ENCODE data around the gene FTL.
"Not testable (repeated sequence)": the region's sequence is repeated elsewhere in the genome, so short reads cannot be mapped to it uniquely, and the experiment has no call there.

FTL gene

DNA sequence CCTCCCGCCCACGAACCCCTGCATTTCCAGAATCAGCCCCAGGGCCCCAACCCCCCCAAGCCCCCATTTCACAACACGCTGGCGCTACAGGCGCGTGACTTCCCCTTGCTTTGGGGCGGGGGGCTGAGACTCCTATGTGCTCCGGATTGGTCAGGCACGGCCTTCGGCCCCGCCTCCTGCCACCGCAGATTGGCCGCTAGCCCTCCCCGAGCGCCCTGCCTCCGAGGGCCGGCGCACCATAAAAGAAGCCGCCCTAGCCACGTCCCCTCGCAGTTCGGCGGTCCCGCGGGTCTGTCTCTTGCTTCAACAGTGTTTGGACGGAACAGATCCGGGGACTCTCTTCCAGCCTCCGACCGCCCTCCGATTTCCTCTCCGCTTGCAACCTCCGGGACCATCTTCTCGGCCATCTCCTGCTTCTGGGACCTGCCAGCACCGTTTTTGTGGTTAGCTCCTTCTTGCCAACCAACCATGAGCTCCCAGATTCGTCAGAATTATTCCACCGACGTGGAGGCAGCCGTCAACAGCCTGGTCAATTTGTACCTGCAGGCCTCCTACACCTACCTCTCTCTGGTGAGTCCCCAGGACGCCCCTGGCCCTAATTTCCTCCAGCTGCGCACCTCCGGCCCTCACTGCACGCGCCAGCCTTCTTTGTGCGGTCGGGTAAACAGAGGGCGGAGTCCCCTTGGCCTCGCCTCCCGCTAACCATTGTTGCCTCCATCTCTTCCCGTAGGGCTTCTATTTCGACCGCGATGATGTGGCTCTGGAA, at the start of gene FTL:
Gene FTL (plus strand): TSS at position 270 of the 766 bp plus-strand sequence. CDS start 199 bp downstream, at position 469.
- peak; percentile 96 for DNase-seq (ENCODE audit: low spot score)

DNA sequence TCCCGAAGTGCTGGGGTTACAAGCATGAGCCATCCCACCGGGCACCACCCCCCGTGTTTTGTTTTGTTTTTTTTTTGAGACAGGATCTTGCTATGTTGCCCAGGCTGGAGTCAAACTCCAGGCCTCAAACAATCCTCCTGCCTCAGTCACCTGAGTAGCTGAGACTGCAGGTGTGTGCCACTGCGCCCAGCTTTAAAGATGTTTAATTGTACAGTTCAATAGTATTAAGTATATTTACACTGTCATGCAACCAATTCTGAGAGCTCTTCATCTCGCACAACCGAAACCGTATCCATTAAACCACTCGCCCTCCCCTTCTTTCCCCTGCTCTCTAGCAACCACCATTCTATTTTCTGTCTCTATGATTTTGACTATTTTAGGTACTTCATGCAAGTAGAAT, 49.4 kb upstream of the FTL start:
- DNase-seq (ENCODE audit: low spot score) = no peak

DNA sequence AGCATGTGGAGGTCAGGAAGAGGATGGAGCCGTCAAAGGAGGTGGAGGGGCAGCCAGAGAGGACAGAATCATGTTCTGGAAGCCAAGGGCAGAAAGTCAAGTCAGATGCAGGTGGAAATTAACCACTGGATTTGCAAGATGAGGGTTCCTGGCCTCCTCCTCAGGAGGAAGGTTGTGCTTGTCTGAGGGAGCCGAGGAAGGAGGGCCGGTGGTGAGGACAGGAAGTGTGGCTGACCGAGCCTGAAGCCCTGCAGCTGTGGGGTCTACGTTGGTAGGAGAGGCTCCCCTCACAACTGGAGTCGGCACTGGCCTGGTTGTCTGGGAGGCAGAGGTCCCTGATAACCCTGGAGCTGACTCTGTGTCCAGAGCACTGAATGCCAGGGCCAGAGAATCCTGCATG, 47.0 kb upstream of the FTL start:
- no peak for DNase-seq (ENCODE audit: low spot score)

DNA sequence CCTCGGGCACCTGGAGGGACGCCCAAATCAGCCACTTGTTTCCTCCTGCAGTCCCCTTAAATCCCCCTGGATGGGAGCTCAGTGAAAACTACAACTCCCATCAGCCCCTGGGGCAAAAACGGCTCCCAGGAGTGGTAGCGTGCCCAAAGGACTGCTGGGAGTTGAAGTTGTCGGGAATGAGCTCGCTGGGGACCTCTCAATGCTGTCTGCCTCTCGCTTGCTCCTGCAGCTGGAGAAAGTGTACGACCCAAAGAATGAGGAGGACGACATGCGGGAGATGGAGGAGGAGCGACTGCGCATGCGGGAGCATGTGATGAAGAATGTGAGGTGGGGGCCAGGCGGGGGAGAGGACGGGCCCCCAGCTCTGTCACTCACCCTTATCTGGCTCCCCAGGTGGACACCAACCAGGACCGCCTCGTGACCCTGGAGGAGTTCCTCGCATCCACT, 46.3 kb upstream of the FTL start:
- DNase-seq (ENCODE audit: low spot score) = peak; percentile 43

DNA sequence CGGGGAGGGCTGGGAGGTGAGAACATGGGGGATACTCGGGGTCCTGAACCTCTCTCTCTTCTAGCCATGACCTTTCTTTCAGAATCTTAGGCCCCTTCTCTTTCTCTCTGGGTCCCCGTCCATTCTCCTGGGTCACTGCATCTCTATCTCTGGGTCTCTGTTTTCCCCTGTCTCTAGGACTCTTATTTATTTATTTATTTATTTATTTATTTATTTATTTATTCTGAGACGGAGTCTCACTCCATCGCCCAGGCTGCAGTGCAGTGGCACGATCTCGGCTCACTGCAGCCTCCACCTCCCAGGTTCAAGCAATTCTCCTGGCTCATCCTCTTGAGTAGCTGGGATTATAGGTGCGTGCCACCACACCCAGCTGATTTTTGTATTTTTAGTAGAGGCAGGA, 45.8 kb upstream of the FTL start:
- DNase-seq (ENCODE audit: low spot score) = not testable (repeated sequence)

DNA sequence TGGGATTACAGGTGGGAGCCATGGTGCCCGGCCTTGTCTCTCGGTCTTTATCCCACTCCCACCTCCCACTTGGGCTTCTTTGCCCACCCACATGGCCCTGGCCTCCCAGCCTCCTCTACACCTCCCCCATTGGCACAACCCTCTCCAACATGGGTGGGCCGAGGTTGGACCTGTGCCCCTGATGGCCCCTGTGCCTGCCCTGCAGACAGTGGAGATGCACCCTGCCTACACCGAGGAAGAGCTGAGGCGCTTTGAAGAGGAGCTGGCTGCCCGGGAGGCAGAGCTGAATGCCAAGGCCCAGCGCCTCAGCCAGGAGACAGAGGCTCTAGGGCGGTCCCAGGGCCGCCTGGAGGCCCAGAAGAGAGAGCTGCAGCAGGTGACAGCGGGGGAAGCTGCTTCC, 44.2 kb upstream of the FTL start:
- DNase-seq (ENCODE audit: low spot score) = no peak

DNA sequence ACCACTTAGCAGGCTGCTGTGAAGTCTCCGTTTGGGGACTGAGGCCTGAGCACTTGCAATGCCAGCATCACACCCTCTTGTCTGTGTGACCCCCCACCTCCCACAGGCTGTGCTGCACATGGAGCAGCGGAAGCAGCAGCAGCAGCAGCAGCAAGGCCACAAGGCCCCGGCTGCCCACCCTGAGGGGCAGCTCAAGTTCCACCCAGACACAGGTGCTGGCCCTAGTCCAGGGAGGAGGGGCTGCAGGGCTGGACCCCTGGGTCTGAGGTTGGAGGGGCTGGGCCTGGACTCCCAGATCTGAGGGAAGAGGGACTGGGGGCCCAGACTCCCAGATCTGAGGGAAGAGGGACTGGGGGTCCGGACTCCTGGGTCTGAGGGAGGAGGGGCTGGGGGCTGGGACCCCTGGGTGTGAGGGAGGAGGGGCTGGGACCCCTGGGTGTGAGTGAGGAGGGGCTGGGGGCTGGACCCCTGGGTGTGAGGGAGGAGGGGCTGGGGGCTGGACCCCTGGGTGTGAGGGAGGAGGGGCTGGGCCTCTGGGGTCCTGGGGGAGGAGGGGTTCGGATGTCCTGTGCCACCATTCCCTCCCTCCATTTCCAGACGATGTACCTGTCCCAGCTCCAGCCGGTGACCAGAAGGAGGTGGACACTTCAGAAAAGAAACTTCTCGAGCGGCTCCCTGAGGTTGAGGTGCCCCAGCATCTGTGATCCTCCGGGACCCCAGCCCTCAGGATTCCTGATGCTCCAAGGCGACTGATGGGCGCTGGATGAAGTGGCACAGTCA, 43.2 kb upstream of the FTL start:
- DNase-seq (ENCODE audit: low spot score) = no peak

DNA sequence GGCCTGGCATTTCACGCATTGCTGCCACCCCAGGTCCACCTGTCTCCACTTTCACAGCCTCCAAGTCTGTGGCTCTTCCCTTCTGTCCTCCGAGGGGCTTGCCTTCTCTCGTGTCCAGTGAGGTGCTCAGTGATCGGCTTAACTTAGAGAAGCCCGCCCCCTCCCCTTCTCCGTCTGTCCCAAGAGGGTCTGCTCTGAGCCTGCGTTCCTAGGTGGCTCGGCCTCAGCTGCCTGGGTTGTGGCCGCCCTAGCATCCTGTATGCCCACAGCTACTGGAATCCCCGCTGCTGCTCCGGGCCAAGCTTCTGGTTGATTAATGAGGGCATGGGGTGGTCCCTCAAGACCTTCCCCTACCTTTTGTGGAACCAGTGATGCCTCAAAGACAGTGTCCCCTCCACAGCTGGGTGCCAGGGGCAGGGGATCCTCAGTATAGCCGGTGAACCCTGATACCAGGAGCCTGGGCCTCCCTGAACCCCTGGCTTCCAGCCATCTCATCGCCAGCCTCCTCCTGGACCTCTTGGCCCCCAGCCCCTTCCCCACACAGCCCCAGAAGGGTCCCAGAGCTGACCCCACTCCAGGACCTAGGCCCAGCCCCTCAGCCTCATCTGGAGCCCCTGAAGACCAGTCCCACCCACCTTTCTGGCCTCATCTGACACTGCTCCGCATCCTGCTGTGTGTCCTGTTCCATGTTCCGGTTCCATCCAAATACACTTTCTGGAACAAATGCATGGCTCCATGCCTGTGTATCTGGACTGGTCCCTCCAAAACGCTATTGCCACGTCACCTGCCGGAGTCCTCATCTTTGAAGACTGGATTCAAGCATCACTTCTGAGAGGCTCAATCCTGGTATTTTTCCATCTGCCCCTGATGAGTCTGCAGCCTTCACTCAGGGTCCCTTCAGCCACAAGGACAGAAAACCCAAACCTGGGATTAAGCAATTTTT, 42.3 kb upstream of the FTL start:
- no peak for DNase-seq (ENCODE audit: low spot score)

DNA sequence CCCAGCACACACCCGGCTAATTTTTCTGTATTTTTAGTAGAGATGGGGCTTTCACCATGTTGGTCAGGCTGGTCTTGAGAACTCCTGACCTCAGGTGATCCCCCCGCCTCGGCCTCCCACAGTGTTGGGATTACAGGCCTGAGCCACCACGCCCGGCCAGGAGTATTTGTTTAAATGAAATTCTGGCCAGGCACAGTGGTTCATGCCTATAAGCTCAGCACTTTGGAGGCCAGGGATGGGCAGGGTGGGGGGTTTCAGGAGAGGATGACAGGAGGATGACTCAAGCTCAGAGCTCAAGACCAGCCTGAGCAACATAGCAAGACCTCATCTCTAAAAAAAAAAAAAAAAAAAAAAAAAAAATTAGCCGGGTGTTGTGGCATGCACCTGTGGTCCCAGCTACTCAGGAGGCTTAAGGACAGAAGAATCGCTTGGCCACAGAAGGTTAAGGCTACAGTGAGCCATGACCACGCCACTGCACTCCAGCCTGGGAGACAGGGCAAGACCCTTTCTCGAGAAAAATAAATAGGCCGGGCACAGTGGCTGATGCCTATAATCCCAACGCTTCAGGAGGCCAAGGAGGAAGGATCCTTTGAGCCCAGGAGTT, 39.8 kb upstream of the FTL start:
- peak; percentile 39 for DNase-seq (ENCODE audit: low spot score)

DNA sequence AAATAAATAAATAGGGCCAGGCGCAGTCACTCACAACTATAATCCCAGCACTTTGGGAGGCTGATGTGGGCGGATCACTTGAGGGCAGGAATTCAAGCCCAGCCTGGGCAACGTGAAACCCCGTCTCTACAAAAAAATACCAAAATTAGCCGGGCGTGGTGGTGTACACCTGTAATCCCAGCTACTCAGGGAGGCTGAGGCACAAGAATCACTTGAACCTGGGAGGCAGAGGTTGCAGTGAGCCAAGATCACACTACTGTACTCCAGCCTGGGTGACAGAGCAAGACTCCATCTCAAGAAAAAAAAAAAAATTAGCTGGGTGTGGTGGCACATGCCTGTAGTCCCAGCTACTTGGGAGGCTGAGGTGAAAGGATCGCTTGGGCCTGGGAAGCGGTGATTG, 39.2 kb upstream of the FTL start:
- DNase-seq (ENCODE audit: low spot score) = not testable (repeated sequence)

DNA sequence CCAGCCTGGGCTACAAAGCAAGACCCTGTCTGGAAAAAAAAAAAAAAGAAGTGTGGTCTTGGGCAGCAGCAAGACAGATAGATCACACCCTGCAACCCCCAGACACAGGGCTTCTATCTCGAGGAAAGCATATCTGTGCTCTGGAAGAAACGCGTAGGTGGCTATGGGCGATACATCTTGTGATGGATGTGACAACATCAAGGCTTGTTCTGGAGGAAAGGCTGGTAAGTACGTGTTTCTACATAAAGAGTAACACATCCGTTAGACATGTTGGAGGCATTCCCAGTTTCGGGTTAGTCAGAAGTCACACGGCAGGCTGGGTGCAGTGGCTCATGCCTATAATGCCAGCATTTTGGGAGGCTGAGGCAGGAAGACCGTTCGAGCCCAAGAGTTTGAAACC, 38.2 kb upstream of the FTL start:
- DNase-seq (ENCODE audit: low spot score) = no peak

DNA sequence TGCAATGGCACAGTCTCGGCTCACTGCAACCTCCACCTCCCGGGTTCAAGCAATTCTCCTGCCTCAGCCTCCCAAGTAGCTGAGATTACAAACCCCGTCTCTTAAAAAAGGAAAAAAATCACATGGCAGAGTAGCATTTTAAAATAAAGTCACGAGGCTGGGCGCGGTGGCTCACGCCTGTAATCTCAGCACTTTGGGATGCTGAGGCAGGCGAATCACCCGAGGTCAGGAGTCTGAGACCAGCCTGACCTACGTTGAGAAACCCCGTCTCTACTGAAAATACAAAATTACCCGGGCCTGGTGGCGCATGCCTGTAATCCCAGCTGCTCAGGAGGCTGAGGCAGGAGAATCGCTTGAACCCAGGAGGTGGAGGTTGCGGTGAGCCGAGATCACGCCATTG, 37.4 kb upstream of the FTL start:
- not testable (repeated sequence) for DNase-seq (ENCODE audit: low spot score)

DNA sequence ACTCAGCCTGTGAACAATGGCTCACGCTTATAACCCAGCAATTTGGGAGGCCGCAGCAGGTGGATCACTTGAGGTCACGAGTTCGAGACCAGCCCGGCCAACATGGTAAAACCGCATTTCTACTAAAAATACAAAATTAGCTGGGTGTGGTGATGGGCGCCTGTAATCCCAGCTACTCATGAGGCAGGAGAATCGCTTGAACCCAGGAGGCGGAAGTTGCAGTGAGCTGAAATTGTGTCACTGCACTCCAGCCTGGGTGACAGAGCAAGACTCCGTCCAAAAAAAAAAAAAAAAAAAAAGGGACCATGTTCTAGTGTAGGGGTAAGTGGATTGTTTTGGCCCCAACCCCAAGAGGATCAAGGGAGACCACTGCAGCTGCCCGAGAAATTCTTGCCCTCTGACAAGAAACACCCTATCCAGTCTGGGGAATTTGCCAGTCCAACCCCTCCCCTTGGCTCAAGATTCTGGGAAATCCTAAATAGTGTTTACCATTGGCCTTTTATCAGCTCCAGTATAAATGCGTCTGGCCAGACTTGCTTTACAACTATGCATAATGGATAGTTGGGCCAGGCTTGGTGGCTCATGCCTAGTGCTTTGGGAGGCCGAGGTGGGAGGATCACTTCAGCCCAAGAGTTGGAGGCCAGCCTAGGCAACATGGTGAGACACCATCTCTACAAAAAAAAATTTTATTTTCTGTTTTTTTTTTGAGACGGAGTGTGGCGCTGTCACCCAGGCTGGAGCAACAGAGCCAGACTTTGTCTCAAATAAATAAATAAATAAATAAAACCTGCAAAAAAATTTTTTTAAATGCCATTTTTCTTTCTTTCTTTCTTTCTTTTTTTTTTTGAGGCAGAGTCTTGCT, 36.7 kb upstream of the FTL start:
- DNase-seq (ENCODE audit: low spot score) = no peak

DNA sequence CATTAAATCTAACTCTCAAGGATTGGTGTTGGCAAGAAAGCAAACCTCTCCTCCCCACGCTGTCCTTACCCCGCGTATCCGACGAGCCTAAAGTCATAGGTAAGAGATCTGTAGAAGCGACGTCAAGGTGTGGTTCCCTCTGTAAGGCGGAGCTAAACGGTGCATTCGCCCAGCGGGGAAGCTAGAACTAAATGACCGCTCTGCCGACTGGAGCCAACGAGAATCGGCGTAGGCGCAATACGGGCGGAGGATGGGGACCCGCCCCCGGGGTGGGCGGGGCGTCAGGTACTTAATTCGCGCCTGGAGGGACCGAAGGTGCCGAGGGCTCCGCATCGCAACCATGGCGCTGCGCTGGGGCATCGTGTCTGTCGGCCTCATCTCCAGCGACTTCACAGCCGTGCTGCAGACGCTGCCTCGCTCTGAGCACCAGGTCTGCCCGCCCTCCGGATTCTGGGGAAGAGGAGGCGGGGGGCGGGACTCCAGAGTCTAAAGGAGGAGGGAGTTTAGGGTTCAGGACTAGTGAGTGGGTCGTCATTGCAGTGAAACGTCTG, 31.7 kb upstream of the FTL start, which contains the start of gene DHDH:
Gene DHDH (plus strand): TSS at position 318 of the 551 bp plus-strand sequence. CDS start 23 bp downstream, at position 341.
- DNase-seq (ENCODE audit: low spot score) = peak; percentile 97

DNA sequence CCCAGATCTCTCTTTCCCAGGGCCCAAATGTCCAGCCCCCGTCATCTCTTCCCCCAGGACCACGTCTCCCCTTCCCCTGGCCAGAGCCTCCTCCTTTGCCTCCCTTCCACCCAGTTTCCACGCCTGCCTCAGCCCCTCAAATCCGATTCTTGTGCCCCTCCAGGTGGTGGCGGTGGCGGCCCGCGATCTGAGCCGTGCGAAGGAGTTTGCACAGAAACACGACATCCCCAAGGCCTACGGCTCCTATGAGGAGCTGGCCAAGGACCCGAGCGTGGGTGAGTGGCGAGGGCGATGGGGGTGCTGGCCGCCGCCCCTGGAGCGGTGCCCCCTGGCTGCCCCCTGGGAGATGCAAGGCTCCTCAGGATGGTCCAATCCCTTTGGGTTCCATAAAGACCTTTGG, 30.3 kb upstream of the FTL start:
- no peak for DNase-seq (ENCODE audit: low spot score)

DNA sequence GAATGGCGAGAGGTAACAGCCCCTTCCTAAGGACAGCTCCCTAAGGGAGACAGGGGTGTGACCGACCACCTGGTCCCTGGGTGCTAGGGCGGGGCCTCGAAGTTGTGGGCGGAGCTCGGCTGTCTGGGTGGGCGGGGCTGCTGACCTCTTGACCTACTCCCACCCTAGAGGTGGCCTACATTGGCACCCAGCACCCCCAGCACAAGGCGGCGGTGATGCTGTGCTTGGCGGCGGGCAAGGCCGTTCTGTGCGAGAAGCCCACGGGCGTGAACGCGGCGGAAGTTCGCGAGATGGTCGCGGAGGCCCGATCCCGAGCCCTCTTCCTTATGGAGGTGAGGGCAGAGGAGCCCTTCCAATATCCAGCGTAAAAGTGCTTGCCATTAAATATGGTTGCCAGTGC, 29.2 kb upstream of the FTL start:
- DNase-seq (ENCODE audit: low spot score) = no peak

DNA sequence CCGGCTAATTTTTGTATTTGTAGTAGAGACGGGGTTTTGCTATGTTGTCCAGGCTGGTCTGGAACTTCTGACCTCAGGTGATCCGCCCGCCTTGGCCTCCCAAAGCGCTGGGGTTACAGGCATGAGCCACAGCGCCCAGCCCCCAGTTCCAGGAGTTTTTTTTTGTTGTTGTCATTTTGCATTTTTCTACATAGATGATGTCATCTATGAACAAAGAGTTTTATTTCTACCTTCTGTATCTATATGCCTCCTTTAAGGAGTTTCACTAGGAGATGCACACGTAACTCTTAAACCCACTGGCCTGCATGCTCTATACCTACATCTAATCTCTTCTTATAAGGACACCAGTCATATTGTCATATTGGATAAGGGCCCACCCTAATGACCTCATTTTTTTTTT, 26.9 kb upstream of the FTL start:
- no peak for DNase-seq (ENCODE audit: low spot score)

DNA sequence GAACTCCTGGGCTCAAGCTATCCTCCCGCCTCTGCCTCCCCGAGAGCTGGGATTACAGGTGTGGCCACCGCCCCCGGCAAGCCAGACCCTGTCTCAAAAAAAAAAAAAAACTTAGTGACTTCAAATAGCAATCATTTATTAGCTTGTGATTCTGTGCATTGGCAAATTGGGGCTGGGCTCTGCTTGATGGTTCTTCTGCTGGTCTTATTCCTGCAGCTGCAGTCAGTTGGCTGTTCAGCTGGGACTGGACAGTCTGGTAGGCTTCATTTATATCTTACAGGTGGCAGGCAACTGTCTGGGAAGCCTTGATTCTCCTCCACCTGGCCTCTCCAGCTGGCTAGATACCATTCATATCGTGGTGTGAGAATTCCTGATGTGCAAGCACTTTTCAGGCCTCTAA, 24.2 kb upstream of the FTL start:
- no peak for DNase-seq (ENCODE audit: low spot score)

DNA sequence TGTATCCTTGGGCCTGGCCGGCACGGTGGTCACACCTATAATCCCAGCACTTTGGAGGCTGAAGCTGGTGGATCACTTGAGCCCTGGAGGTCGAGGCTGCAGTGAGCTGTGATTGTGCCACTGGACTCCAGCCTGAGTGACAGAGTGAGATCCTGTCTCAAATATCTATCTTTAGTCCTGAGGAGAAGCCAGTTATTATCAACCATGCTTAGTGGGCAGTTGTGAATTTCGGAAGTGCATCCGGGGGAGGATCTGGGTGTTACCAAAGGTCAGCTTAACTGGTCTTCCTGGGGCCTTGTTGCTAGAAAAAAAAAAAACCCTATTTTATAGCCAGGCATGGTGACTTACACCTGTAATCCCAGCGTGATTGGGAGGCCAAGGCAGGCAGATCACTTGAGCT, 22.0 kb upstream of the FTL start:
- DNase-seq (ENCODE audit: low spot score) = no peak

DNA sequence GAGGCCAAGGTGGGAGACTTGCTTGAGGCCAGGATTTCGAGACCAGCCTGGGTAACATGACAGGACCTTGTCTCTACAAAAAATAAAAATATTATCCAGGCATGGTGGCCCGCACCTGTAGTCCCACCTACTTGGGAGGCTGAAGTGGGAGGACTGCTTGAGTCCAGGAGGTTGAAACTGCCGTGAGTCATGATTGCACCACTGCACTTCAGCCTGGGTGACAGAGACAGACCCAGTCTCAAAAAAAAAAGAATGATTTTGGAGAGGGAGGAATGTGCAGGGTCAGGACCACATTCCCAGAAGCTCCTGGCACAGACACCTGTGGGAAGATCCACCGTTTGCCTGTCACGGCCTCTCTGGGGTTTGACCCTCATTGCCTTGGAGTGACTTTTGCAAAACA, 19.7 kb upstream of the FTL start:
- DNase-seq (ENCODE audit: low spot score) = no peak

DNA sequence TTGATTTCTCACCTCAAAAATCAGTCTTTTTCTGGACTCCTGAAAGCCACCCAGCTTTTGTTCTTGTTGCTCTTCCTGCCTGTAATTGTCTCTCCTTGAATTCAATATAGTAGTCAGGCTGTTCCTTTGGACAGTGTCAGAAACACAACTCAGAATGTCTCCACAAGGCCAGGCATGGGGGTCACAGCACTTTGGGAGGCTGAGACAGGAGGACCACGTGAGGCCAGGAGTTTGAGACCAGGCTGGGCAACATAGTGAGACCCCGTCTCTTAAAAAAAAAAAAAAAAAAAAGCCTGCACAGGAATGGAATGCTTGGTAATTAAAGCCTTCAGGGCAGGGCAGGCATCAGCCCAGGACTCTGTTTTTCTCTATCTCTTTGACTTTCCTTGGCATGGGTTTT, 19.3 kb upstream of the FTL start:
- no peak for DNase-seq (ENCODE audit: low spot score)

Measured in SW480 (cell line).